ENCODE measurements around the gene DDX24.

GRCh38 chr14:94004015-94004414 lies 77.0 kb downstream of the DDX24 start:
- TF ChIP-seq CTCF (conservative IDR thresholded peaks at IDR 0.05 in 1 of 2, IDR thresholded peaks at IDR 0.05 in 1 of 2; ENCODE audit: low read depth in 1 of 2, low read length in 2 of 2) (no peak), EZH2 (IDR thresholded peaks at IDR 0.05; ENCODE audit: low read length, missing control alignments) (no peak)

All from fibroblast of lung (primary cell).